ENCODE data around the gene JUNB. TPM values are rescaled to one million over a fixed set of nuclear protein-coding genes. Genes with fewer than 3 reads are reported as not detected.

The JUNB gene

GRCh38 chr19:12842511-12842910 is 51.2 kb downstream of the JUNB start:
- no peak overlapping the region for H3K4me3 ChIP-seq (ENCODE audit: low read length)
- H3K4me1 ChIP-seq (ENCODE audit: control insufficient read depth, insufficient read depth, low read length), result peaks cover 7% of the 10 kb centered on the region
- no peaks in the 10 kb centered on the region for H3K9me3 ChIP-seq (replicated peaks; ENCODE audit: low read length)
- H3K27me3 ChIP-seq (ENCODE audit: control insufficient read depth, insufficient read depth, low read length), result peaks cover 71% of the 10 kb centered on the region
- no peaks in the 10 kb centered on the region for H3K36me3 ChIP-seq (ENCODE audit: insufficient read depth, low read length)
- no peak overlapping the region for H3K9ac ChIP-seq (ENCODE audit: low read depth, low read length)
- H3K4me2 ChIP-seq (ENCODE audit: low read length), result no peak overlapping the region

Small RNA genes lying within 50 kb of the gene (small RNA-seq; reads per million reads assigned to genes)
- gene MIR5684, result not detected

All from skeletal muscle satellite cell (primary cell).